Esophagus squamous epithelium (tissue), 4 donors: ENCODE data around the gene SLC38A11.

Experiments
- POLR2A ChIP-seq, 4 donors: fragments of 450-650 bp; IDR thresholded peaks; one replicate each; pipeline ENCODE4 v1.6.1; 2017; ENCODE audit warnings: antibody characterized with exemption in 4 of 4, mild to moderate bottlenecking in 4 of 4, moderate library complexity in 3 of 4
- TF ChIP-seq, protein P1 (sequence below), 6 experiments: fragments of 450-650 bp in 4 of 6; fragments of 200-600 bp in 2 of 6; sonication (generic) in 2 of 6; IDR thresholded peaks; one replicate each; pipeline ENCODE4 v1.5.1; 2016 to 2019; ENCODE audit warnings: antibody characterized with exemption in 6 of 6, mild to moderate bottlenecking in 4 of 6, moderate library complexity in 4 of 6

DNA sequence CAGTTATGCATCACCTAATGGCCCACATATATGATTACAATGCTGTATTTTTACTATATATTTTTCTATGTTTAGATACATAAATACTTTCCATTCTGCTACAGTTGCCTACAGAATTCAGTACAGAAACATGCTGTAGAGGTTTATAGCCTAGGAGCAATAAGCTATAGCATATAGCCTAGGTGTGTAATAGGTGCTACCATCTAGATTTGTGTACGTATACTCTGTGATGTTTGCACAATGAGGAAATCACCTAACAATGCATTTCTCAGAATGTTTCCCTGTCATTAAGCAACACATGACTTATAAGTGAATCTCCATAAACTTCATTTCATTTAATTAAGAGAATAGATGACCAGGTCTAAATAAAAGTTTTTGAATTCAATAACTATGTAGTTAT is 43.5 kb downstream of the SLC38A11 start:
- TF ChIP-seq, protein P1, sequence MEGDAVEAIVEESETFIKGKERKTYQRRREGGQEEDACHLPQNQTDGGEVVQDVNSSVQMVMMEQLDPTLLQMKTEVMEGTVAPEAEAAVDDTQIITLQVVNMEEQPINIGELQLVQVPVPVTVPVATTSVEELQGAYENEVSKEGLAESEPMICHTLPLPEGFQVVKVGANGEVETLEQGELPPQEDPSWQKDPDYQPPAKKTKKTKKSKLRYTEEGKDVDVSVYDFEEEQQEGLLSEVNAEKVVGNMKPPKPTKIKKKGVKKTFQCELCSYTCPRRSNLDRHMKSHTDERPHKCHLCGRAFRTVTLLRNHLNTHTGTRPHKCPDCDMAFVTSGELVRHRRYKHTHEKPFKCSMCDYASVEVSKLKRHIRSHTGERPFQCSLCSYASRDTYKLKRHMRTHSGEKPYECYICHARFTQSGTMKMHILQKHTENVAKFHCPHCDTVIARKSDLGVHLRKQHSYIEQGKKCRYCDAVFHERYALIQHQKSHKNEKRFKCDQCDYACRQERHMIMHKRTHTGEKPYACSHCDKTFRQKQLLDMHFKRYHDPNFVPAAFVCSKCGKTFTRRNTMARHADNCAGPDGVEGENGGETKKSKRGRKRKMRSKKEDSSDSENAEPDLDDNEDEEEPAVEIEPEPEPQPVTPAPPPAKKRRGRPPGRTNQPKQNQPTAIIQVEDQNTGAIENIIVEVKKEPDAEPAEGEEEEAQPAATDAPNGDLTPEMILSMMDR (IDR thresholded peaks at IDR 0.05) = no peak
- TF ChIP-seq POLR2A (IDR thresholded peaks at IDR 0.05) = no peak
